ENCODE data around the gene FGF1. TPM values are rescaled to one million over a fixed set of nuclear protein-coding genes. Genes with fewer than 3 reads are reported as not detected.

FGF1 gene
- total and polyA plus RNA-seq, 2 donors (not counting 1 experiment from before 2014, with no cell fraction given) = not detected

DNA sequence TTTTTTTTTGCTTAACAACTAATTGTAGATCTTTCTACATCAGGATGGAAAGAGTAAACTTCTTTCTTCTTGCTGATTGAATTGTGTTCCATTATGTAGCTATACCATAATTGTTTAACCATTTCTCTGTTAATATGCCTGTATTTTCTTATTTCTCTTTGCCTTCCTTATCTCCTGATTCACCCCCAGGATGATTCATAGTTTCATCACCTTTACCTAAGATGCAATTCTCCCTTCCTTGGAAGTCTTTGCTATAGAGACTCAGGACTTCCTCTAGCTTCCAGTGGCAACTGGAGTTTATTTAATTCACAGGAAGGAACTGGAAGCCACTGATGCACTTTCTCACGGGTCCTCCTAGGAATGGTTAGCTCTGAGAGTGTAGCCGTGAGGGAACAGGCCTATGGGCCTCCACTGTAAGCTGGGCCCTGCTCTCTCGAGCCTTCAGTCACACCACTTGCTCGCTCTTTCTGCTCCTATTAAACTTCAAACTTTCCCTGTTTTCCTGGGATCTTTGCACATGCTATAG is 83.1 kb downstream of the FGF1 start:
- Mint-ChIP-seq H3K9me3 (ENCODE audit: insufficient read depth) (no peaks in the 10 kb centered on the region), H3K27ac (no peak overlapping the region), H3K27me3 (peaks cover 42% of the 10 kb centered on the region), H3K4me1 (no peaks in the 10 kb centered on the region), H3K4me3 (no peak overlapping the region)
- H3K27me3 ChIP-seq (replicated peaks in 1 of 4; ENCODE audit: control extremely low read depth in 1 of 4, control insufficient read depth in 3 of 4, insufficient read depth in 4 of 4, low read length in 3 of 4) = peaks cover 0 to 17% (median 1%) of the 10 kb centered on the region in 4 experiments
- no peaks in the 10 kb centered on the region for H3K36me3 ChIP-seq (replicated peaks in 1 of 2; ENCODE audit: control extremely low read depth in 1 of 2, control insufficient read depth in 1 of 2, extremely low read depth in 1 of 2, insufficient read depth in 2 of 2, low read length in 1 of 2)
- H3K27ac ChIP-seq (ENCODE audit: low read length in 2 of 2) = no peak overlapping the region
- H3K4me2 ChIP-seq (replicated peaks; ENCODE audit: low read depth, low read length, poor library complexity, severe bottlenecking) = no peak overlapping the region
- CTCF ChIA-PET = interaction anchor here (0.8 kb wide), 1 partner anchor 12 kb away, joined by 5 read pairs; no protein-coding TSS in a partner anchor
- DNase-seq (no peak), ATAC-seq (ENCODE audit: low read depth) (no peak)
- no peaks in the 10 kb centered on the region for H3K79me2 ChIP-seq (ENCODE audit: control insufficient read depth, insufficient read depth, low read length)
- no peaks in the 10 kb centered on the region for H3K9me3 ChIP-seq (ENCODE audit: control extremely low read depth in 1 of 3, control insufficient read depth in 2 of 3, insufficient read depth in 1 of 3, low read length in 2 of 3)
- TF ChIP-seq, protein P1, sequence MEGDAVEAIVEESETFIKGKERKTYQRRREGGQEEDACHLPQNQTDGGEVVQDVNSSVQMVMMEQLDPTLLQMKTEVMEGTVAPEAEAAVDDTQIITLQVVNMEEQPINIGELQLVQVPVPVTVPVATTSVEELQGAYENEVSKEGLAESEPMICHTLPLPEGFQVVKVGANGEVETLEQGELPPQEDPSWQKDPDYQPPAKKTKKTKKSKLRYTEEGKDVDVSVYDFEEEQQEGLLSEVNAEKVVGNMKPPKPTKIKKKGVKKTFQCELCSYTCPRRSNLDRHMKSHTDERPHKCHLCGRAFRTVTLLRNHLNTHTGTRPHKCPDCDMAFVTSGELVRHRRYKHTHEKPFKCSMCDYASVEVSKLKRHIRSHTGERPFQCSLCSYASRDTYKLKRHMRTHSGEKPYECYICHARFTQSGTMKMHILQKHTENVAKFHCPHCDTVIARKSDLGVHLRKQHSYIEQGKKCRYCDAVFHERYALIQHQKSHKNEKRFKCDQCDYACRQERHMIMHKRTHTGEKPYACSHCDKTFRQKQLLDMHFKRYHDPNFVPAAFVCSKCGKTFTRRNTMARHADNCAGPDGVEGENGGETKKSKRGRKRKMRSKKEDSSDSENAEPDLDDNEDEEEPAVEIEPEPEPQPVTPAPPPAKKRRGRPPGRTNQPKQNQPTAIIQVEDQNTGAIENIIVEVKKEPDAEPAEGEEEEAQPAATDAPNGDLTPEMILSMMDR (IDR thresholded peaks at IDR 0.05) = no peak
- no peak for TF ChIP-seq EZH2 (IDR thresholded peaks at IDR 0.05; ENCODE audit: borderline replicate concordance, insufficient read depth, low read depth, low read length, poor library complexity, severe bottlenecking)
- no peaks in the 10 kb centered on the region for H3K4me1 ChIP-seq (ENCODE audit: control insufficient read depth in 2 of 2, insufficient read depth in 2 of 2, low read length in 2 of 2)
- H4K20me1 ChIP-seq (ENCODE audit: control insufficient read depth, insufficient read depth, low read length, poor library complexity, severe bottlenecking) = no peaks in the 10 kb centered on the region
- H3K9ac ChIP-seq (ENCODE audit: low read length) = no peak overlapping the region
- POLR2A ChIA-PET = no interaction called here
- H2AFZ ChIP-seq (ENCODE audit: insufficient read depth, low read depth, low read length, poor library complexity, severe bottlenecking) = no peak overlapping the region
- no peak overlapping the region for H3K4me3 ChIP-seq (ENCODE audit: control extremely low read depth in 1 of 5, extremely low read depth in 1 of 5, insufficient read depth in 1 of 5, low read depth in 2 of 5, low read length in 4 of 5)
- 75% methylated on average over 4 of the region's 4 CpGs for WGBS (ENCODE audit: insufficient coverage)
- intact Hi-C loops (cut with micrococcal nuclease) = no loop called here

DNA sequence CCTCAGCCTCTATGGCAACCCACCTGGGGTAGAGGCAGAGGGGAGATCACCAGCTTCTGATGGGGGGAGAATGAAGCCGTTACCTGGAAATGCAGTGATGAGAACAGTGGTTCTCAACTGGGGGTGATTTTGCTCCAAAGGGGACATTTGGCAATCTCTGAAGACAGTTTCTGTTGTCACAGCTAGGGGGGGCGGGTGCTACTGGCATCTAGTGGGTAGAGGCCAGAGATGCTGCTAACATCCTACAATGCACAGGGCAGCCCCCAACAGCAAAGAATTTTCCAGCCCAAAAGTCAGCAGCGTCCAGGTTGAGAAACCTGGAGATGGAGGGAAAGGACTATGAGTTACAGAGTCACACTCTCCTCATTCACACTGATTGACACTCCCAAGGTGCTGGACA is 84.5 kb downstream of the FGF1 start:
- no CpG with 5 or more reads among the region's 3 CpGs for WGBS (ENCODE audit: insufficient coverage)
- ChIA-PET POLR2A (no interaction called here), CTCF (no interaction called here)
- ATAC-seq (ENCODE audit: low read depth) = no peak
- Histone ChIP-seq H4K20me1 (ENCODE audit: control insufficient read depth, insufficient read depth, low read length, poor library complexity, severe bottlenecking) (no peaks in the 10 kb centered on the region), H3K4me1 (ENCODE audit: control insufficient read depth in 2 of 2, insufficient read depth in 2 of 2, low read length in 2 of 2) (no peaks in the 10 kb centered on the region), H3K27ac (ENCODE audit: low read length in 2 of 2) (no peak overlapping the region), H3K9ac (ENCODE audit: low read length) (no peak overlapping the region), H3K79me2 (ENCODE audit: control insufficient read depth, insufficient read depth, low read length) (no peaks in the 10 kb centered on the region), H3K4me3 (ENCODE audit: control extremely low read depth in 1 of 5, extremely low read depth in 1 of 5, insufficient read depth in 1 of 5, low read depth in 2 of 5, low read length in 4 of 5) (no peak overlapping the region), H2AFZ (ENCODE audit: insufficient read depth, low read depth, low read length, poor library complexity, severe bottlenecking) (no peak overlapping the region), H3K27me3 (replicated peaks in 1 of 4; ENCODE audit: control extremely low read depth in 1 of 4, control insufficient read depth in 3 of 4, insufficient read depth in 4 of 4, low read length in 3 of 4) (peaks cover 0 to 17% (median 1%) of the 10 kb centered on the region in 4 experiments), H3K9me3 (ENCODE audit: control extremely low read depth in 1 of 3, control insufficient read depth in 2 of 3, insufficient read depth in 1 of 3, low read length in 2 of 3) (no peaks in the 10 kb centered on the region), H3K4me2 (replicated peaks; ENCODE audit: low read depth, low read length, poor library complexity, severe bottlenecking) (no peak overlapping the region), H3K36me3 (replicated peaks in 1 of 2; ENCODE audit: control extremely low read depth in 1 of 2, control insufficient read depth in 1 of 2, extremely low read depth in 1 of 2, insufficient read depth in 2 of 2, low read length in 1 of 2) (no peaks in the 10 kb centered on the region)
- intact Hi-C loops (cut with micrococcal nuclease) = no loop called here
- DNase-seq = no peak
- H3K27me3 Mint-ChIP-seq = peaks cover 46% of the 10 kb centered on the region
- H3K9me3 Mint-ChIP-seq (ENCODE audit: insufficient read depth) = no peaks in the 10 kb centered on the region
- no peak for TF ChIP-seq EZH2 (IDR thresholded peaks at IDR 0.05; ENCODE audit: borderline replicate concordance, insufficient read depth, low read depth, low read length, poor library complexity, severe bottlenecking)
- TF ChIP-seq, protein P1 (IDR thresholded peaks at IDR 0.05) = no peak
- no peaks in the 10 kb centered on the region for H3K4me1 Mint-ChIP-seq
- no peak overlapping the region for H3K27ac Mint-ChIP-seq
- H3K4me3 Mint-ChIP-seq = no peak overlapping the region
